ENCODE results near the gene USP53. TPM values are rescaled to one million over a fixed set of nuclear protein-coding genes. Genes with fewer than 3 reads are reported as not detected.

Gene USP53
- total and polyA plus RNA-seq, 10 of the 15 experiments (the other 5 are each of a cell fraction or from before 2014, with no cell fraction given): 0.23 to 4.0 (median 2.7) TPM

DNA sequence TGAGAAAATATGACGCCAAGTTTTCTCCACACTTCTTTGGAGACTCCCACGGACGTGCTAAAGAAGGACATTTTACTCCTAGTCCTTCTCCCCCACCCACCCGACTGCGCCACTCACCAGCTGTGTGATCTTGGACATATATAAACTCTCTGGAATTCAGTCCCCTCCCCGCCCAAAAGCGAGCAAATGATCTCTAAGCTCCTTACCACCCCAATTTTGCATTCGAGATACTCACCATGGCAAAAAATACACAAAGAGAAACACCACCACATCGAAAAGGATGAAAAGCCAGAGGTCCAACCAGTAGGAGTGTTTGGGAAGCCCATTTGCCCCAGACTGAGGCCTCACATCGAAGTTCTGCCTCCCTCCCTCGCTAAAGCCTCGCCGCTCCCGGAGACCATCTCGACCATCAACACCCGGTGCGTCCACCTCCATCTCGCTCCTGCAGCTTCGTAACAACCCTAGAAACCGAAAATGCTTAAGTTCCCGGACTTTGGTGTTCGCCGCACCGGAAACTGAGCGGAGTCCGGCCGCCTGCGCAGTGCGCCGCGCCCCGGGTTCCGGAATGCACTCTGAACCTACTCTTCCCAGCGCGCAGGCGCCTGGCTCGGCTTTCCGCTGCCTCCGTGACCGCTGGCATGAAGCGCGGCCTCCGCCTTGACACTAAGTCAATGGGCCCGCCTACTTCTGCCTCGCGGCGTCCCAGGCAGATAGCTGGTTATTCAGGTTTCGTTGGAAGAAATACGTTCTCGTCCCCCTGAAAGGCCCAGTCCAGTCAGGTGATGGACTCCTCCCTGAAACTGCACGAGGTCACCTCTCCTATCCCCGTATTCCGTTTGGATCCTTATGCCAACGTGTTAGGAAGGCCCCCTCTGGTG is 87.8 kb downstream of the USP53 start (continued):
- TF ChIP-seq, protein P1, sequence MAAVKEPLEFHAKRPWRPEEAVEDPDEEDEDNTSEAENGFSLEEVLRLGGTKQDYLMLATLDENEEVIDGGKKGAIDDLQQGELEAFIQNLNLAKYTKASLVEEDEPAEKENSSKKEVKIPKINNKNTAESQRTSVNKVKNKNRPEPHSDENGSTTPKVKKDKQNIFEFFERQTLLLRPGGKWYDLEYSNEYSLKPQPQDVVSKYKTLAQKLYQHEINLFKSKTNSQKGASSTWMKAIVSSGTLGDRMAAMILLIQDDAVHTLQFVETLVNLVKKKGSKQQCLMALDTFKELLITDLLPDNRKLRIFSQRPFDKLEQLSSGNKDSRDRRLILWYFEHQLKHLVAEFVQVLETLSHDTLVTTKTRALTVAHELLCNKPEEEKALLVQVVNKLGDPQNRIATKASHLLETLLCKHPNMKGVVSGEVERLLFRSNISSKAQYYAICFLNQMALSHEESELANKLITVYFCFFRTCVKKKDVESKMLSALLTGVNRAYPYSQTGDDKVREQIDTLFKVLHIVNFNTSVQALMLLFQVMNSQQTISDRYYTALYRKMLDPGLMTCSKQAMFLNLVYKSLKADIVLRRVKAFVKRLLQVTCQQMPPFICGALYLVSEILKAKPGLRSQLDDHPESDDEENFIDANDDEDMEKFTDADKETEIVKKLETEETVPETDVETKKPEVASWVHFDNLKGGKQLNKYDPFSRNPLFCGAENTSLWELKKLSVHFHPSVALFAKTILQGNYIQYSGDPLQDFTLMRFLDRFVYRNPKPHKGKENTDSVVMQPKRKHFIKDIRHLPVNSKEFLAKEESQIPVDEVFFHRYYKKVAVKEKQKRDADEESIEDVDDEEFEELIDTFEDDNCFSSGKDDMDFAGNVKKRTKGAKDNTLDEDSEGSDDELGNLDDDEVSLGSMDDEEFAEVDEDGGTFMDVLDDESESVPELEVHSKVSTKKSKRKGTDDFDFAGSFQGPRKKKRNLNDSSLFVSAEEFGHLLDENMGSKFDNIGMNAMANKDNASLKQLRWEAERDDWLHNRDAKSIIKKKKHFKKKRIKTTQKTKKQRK (IDR thresholded peaks at IDR 0.05; ENCODE audit: low read depth, low read length): no peak
- peak; percentile 94 for TF ChIP-seq POLR2AphosphoS5 (IDR thresholded peaks at IDR 0.05; ENCODE audit: low read length)
- TF ChIP-seq, protein P2, sequence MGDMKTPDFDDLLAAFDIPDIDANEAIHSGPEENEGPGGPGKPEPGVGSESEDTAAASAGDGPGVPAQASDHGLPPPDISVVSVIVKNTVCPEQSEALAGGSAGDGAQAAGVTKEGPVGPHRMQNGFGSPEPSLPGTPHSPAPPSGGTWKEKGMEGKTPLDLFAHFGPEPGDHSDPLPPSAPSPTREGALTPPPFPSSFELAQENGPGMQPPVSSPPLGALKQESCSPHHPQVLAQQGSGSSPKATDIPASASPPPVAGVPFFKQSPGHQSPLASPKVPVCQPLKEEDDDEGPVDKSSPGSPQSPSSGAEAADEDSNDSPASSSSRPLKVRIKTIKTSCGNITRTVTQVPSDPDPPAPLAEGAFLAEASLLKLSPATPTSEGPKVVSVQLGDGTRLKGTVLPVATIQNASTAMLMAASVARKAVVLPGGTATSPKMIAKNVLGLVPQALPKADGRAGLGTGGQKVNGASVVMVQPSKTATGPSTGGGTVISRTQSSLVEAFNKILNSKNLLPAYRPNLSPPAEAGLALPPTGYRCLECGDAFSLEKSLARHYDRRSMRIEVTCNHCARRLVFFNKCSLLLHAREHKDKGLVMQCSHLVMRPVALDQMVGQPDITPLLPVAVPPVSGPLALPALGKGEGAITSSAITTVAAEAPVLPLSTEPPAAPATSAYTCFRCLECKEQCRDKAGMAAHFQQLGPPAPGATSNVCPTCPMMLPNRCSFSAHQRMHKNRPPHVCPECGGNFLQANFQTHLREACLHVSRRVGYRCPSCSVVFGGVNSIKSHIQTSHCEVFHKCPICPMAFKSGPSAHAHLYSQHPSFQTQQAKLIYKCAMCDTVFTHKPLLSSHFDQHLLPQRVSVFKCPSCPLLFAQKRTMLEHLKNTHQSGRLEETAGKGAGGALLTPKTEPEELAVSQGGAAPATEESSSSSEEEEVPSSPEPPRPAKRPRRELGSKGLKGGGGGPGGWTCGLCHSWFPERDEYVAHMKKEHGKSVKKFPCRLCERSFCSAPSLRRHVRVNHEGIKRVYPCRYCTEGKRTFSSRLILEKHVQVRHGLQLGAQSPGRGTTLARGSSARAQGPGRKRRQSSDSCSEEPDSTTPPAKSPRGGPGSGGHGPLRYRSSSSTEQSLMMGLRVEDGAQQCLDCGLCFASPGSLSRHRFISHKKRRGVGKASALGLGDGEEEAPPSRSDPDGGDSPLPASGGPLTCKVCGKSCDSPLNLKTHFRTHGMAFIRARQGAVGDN (IDR thresholded peaks at IDR 0.05): peak; percentile 97
- no peak; the same call in none of the 2 replicates for TF ChIP-seq FOXK2 (IDR thresholded peaks at IDR 0.05)
- TF ChIP-seq ZNF217 (IDR thresholded peaks at IDR 0.05): no peak
- no peak for TF ChIP-seq NFYB (IDR thresholded peaks at IDR 0.05; ENCODE audit: insufficient read depth, low read depth, low read length)
- peak; percentile 67; the same call in 1 of the 2 replicates for TF ChIP-seq TAF1 (IDR thresholded peaks at IDR 0.05; ENCODE audit: borderline replicate concordance, low read depth, low read length)
- no peak for TF ChIP-seq SREBF2 (IDR thresholded peaks at IDR 0.05; ENCODE audit: low read length)
- no peak for TF ChIP-seq ZSCAN29 (IDR thresholded peaks at IDR 0.05)
- no peak for TF ChIP-seq FOS (IDR thresholded peaks at IDR 0.05; ENCODE audit: borderline replicate concordance, extremely low read depth, insufficient read length)
- TF ChIP-seq CREM (IDR thresholded peaks at IDR 0.05; ENCODE audit: low read depth): peak; percentile 65; the same call in 1 of the 2 replicates
- no peak for TF ChIP-seq BCL11A (IDR thresholded peaks at IDR 0.05; ENCODE audit: low read depth, low read length)
- TF ChIP-seq SMC3 (IDR thresholded peaks at IDR 0.05; ENCODE audit: borderline replicate concordance, low read length): no peak
- TF ChIP-seq, protein P3, sequence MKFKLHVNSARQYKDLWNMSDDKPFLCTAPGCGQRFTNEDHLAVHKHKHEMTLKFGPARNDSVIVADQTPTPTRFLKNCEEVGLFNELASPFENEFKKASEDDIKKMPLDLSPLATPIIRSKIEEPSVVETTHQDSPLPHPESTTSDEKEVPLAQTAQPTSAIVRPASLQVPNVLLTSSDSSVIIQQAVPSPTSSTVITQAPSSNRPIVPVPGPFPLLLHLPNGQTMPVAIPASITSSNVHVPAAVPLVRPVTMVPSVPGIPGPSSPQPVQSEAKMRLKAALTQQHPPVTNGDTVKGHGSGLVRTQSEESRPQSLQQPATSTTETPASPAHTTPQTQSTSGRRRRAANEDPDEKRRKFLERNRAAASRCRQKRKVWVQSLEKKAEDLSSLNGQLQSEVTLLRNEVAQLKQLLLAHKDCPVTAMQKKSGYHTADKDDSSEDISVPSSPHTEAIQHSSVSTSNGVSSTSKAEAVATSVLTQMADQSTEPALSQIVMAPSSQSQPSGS (IDR thresholded peaks at IDR 0.05; ENCODE audit: low read length): no peak; the same call in 1 of the 2 replicates
- TF ChIP-seq, protein P4, sequence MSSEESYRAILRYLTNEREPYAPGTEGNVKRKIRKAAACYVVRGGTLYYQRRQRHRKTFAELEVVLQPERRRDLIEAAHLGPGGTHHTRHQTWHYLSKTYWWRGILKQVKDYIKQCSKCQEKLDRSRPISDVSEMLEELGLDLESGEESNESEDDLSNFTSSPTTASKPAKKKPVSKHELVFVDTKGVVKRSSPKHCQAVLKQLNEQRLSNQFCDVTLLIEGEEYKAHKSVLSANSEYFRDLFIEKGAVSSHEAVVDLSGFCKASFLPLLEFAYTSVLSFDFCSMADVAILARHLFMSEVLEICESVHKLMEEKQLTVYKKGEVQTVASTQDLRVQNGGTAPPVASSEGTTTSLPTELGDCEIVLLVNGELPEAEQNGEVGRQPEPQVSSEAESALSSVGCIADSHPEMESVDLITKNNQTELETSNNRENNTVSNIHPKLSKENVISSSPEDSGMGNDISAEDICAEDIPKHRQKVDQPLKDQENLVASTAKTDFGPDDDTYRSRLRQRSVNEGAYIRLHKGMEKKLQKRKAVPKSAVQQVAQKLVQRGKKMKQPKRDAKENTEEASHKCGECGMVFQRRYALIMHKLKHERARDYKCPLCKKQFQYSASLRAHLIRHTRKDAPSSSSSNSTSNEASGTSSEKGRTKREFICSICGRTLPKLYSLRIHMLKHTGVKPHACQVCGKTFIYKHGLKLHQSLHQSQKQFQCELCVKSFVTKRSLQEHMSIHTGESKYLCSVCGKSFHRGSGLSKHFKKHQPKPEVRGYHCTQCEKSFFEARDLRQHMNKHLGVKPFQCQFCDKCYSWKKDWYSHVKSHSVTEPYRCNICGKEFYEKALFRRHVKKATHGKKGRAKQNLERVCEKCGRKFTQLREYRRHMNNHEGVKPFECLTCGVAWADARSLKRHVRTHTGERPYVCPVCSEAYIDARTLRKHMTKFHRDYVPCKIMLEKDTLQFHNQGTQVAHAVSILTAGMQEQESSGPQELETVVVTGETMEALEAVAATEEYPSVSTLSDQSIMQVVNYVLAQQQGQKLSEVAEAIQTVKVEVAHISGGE (CRISPR knock-in tag; IDR thresholded peaks at IDR 0.05): peak; percentile 87

Measured in GM12878 (cell line).